Spleen (tissue), 11 donors: ENCODE measurements around the gene FMNL3. TPM values are rescaled to one million over a fixed set of nuclear protein-coding genes. Genes with fewer than 3 reads are reported as not detected.

Experiments used
- DNase-seq: peaks from one replicate; pipeline ENCODE4 v3.0.0-alpha.2; 2020
- H3K27ac ChIP-seq, 8 donors: fragments of 200-600 bp; sonication (generic) in 7 of 8; 1 replicate in 4 of 8; 2 replicates in 4 of 8; pipeline versions ENCODE4 v1.5.0 to v1.8.0; 2016 to 2021; ENCODE audit warnings: inconsistent platforms in 4 of 8, mild to moderate bottlenecking in 4 of 8, moderate library complexity in 1 of 8
- H3K27me3 ChIP-seq, 7 donors: fragments of 200-600 bp; sonication (generic) in 6 of 7; replicated peaks in 1 of 7; 1 replicate in 4 of 7; 2 replicates in 3 of 7; pipeline versions ENCODE4 v1.5.0 to v1.8.0; 2016 to 2021; ENCODE audit warnings: inconsistent platforms in 3 of 7, mild to moderate bottlenecking in 1 of 7
- H3K36me3 ChIP-seq, 6 donors: fragments of 200-600 bp; sonication (generic) in 5 of 6; 1 replicate in 4 of 6; 2 replicates in 2 of 6; pipeline versions ENCODE4 v1.5.0 to v1.8.0; 2016 to 2021; ENCODE audit warnings: inconsistent platforms in 2 of 6
- H3K4me1 ChIP-seq, 6 donors: fragments of 200-600 bp; sonication (generic) in 5 of 6; 1 replicate in 3 of 6; 2 replicates in 3 of 6; pipeline versions ENCODE4 v1.5.0 to v1.8.0; 2016 to 2021; ENCODE audit warnings: inconsistent platforms in 3 of 6
- H3K4me3 ChIP-seq, 8 donors: fragments of 200-600 bp; sonication (generic) in 7 of 8; 1 replicate in 4 of 8; 2 replicates in 4 of 8; pipeline versions ENCODE4 v1.5.0 to v1.8.0; 2016 to 2021; ENCODE audit warnings: inconsistent platforms in 4 of 8, mild to moderate bottlenecking in 4 of 8, moderate library complexity in 2 of 8
- H3K9me3 ChIP-seq, 8 donors: fragments of 200-600 bp; sonication (generic) in 7 of 8; 1 replicate in 4 of 8; 2 replicates in 4 of 8; pipeline versions ENCODE4 v1.5.0 to v1.8.0; 2016 to 2021; ENCODE audit warnings: inconsistent platforms in 4 of 8
- CTCF ChIP-seq, 11 experiments: fragments of 200-600 bp in 7 of 11; fragments of 450-650 bp in 4 of 11; sonication (generic) in 4 of 11; IDR thresholded peaks in 8 of 11; conservative IDR thresholded peaks in 3 of 11; 1 replicate in 7 of 11; 2 replicates in 4 of 11; pipeline versions ENCODE4 v1.4.0 to v1.8.0; 2016 to 2021; ENCODE audit warnings: antibody characterized with exemption in 11 of 11, inconsistent platforms in 4 of 11, mild to moderate bottlenecking in 1 of 11
- POLR2A ChIP-seq, 3 donors: fragments of 450-650 bp; IDR thresholded peaks; one replicate each; pipeline ENCODE4 v1.5.1; 2017; ENCODE audit warnings: antibody characterized with exemption in 3 of 3, mild to moderate bottlenecking in 1 of 3
- POLR2AphosphoS5 ChIP-seq, 3 donors: sonication (generic); formaldehyde crosslinking; IDR thresholded peaks; one replicate each; pipeline ENCODE4 v1.5.1; 2017; ENCODE audit warnings: antibody characterized with exemption in 3 of 3
- WGBS, 5 donors: extraction: QIAGEN DNeasy Blood & Tissue Kit in 3 of 5; methylation state at CpG; one replicate each; pipeline versions ENCODE4 v1.1.5 to v1.1.7; 2013 to 2018; 5-methylcytosine and 5-hydroxymethylcytosine counted together
- intact Hi-C: fragments of 100-400 bp; cut with DNase I; formaldehyde crosslinking; loops from one replicate; pipeline ENCODE4 v1.15.0; 2023; ENCODE audit warnings: low total_unique reads
- polyA plus RNA-seq, 3 donors: library from polyadenylated mRNA; stranded (reverse); fragments of 200-250 nt; gene quantifications; one replicate each; pipeline ENCODE4 v1.2.1, GENCODE V29; 2013
- total RNA-seq, 7 donors: library from RNA; depleted of rRNA in 3 of 7; stranded (reverse); fragments of >200 nt in 3 of 7; fragmentation: NEBNext Ultra II Directional in 4 of 7; extraction: Animal tissue kit (Norgen Biotek cat#: 25700) in 4 of 7; gene quantifications; one replicate each; pipeline versions ENCODE4 v1.1.0 to v1.2.1, GENCODE V29; 2016 to 2021
- donor health status: healthy with polysubstance abuse.
- donor health status: DM: no; HTN: no; CAD: no; lungs with moderate emphysema.
- donor health status: DM: no; HTN: no; CAD: no.
- donor health status: Bipolar disorder and iron deficiency.
- donor health status: healthy.
- donor health status: DM: no; HTN: no; CAD: no.
- donor health status: DM: yes; HTN: yes; CAD: no.

Gene FMNL3
- total and polyA plus RNA-seq, 10 donors, result 8.6 to 46.9 (median 27.3) TPM

GRCh38 chr12:49669796-49670195, 37.4 kb downstream of the FMNL3 start:
- 50 to 88% (median 81%) methylated on average over 4 of the region's 4 CpGs for WGBS, 5 donors
- no peak overlapping the region for H3K4me3 ChIP-seq
- DNase-seq, result no peak
- no peaks in the 10 kb centered on the region for H3K27me3 ChIP-seq
- TF ChIP-seq POLR2A (IDR thresholded peaks at IDR 0.05) (no peak), CTCF (IDR thresholded peaks at IDR 0.05 in 8 of 11, conservative IDR thresholded peaks at IDR 0.05 in 3 of 11) (no peak)
- H3K27ac ChIP-seq, result peak overlapping the region in 6 of 8 donors; percentile 72 to 91 (median 86)
- no peaks in the 10 kb centered on the region for H3K9me3 ChIP-seq
- intact Hi-C loops, result no loop called here
- peaks cover 58 to 100% (median 87%) of the 10 kb centered on the region in 6 donors for H3K4me1 ChIP-seq
- H3K36me3 ChIP-seq, result peaks cover 0 to 9% (median 0%) of the 10 kb centered on the region in 6 donors

- no peak overlapping the region for H3K4me3 ChIP-seq
- no peaks in the 10 kb centered on the region for H3K27me3 ChIP-seq
- DNase-seq, result no peak
- WGBS, 5 donors, result 72 to 91% (median 87%) methylated on average over 2 of the region's 2 CpGs
- intact Hi-C loops, result no loop called here
- H3K36me3 ChIP-seq, result peaks cover 0 to 9% (median 0%) of the 10 kb centered on the region in 6 donors
- H3K4me1 ChIP-seq, result peaks cover 56 to 100% (median 89%) of the 10 kb centered on the region in 6 donors
- H3K9me3 ChIP-seq, result no peaks in the 10 kb centered on the region
- no peak for TF ChIP-seq CTCF (IDR thresholded peaks at IDR 0.05 in 8 of 11, conservative IDR thresholded peaks at IDR 0.05 in 3 of 11)
- TF ChIP-seq POLR2AphosphoS5 (IDR thresholded peaks at IDR 0.05), result no peak
- TF ChIP-seq POLR2A (IDR thresholded peaks at IDR 0.05), result no peak
- peak overlapping the region in 2 of 8 donors; percentile 15 to 48 for H3K27ac ChIP-seq
Measured at GRCh38 chr12:49667325-49668090, 39.7 kb downstream of the FMNL3 start.

- intact Hi-C loops, result no loop called here
- Histone ChIP-seq H3K9me3 (no peaks in the 10 kb centered on the region), H3K27me3 (no peaks in the 10 kb centered on the region), H3K27ac (peak overlapping the region in 1 of 8 donors; percentile 84), H3K4me1 (peaks cover 56 to 100% (median 89%) of the 10 kb centered on the region in 6 donors), H3K36me3 (peaks cover 0 to 9% (median 0%) of the 10 kb centered on the region in 6 donors), H3K4me3 (no peak overlapping the region)
- DNase-seq, result no peak
- 94 to 99% (median 97%) methylated on average over 4 of the region's 4 CpGs for WGBS, 5 donors
- TF ChIP-seq CTCF (IDR thresholded peaks at IDR 0.05 in 8 of 11, conservative IDR thresholded peaks at IDR 0.05 in 3 of 11), result no peak
- no peak for TF ChIP-seq POLR2AphosphoS5 (IDR thresholded peaks at IDR 0.05)
- TF ChIP-seq POLR2A (IDR thresholded peaks at IDR 0.05), result no peak
Measured at GRCh38 chr12:49666176-49666575, 41.0 kb downstream of the FMNL3 start.

- TF ChIP-seq POLR2A (IDR thresholded peaks at IDR 0.05) (no peak), POLR2AphosphoS5 (IDR thresholded peaks at IDR 0.05) (no peak), CTCF (IDR thresholded peaks at IDR 0.05 in 8 of 11, conservative IDR thresholded peaks at IDR 0.05 in 3 of 11) (no peak)
- 69 to 83% (median 76%) methylated on average over 2 of the region's 2 CpGs for WGBS, 5 donors
- intact Hi-C loops, result no loop called here
- H3K9me3 ChIP-seq, result no peaks in the 10 kb centered on the region
- no peak overlapping the region for H3K4me3 ChIP-seq
- DNase-seq, result peak; percentile 47
- no peaks in the 10 kb centered on the region for H3K27me3 ChIP-seq
- H3K27ac ChIP-seq, result peak overlapping the region in 4 of 8 donors; percentile 4 to 84 (median 36)
- H3K36me3 ChIP-seq, result peaks cover 0 to 14% (median 0%) of the 10 kb centered on the region in 6 donors
- H3K4me1 ChIP-seq, result peaks cover 48 to 100% (median 88%) of the 10 kb centered on the region in 6 donors
Measured at GRCh38 chr12:49665384-49665783, 41.8 kb downstream of the FMNL3 start.
